ENCODE results near the gene AP1M2. TPM values are rescaled to one million over a fixed set of nuclear protein-coding genes. Genes with fewer than 3 reads are reported as not detected.

Gene AP1M2
- total RNA-seq, 2 donors from 2014 or later: 132 to 146 TPM

DNA sequence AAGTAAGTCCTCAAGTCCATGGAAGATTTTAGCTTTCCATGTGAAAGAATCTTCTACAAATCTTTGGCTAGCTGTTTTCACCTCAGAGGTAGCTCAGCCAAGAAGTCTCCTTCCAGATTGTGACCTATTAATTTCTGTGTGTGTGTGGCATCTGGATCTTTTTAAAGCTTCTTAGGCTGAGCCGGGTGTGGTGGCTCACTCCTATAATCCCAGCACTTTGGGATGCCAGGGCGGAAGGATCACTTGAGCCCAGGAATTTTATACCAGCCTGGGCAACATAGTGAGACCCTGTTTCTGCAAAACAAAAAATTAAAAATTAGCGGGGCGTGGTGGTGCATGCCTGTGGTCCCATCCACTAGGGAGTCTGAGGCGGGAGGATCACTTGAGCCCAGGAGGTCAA, 24.8 kb upstream of the AP1M2 start:
- no peaks in the 10 kb centered on the region for H3K9me3 ChIP-seq (ENCODE audit: control insufficient read depth, low read length)
- no peak overlapping the region for H3K27ac Mint-ChIP-seq
- TF ChIP-seq, protein P1, sequence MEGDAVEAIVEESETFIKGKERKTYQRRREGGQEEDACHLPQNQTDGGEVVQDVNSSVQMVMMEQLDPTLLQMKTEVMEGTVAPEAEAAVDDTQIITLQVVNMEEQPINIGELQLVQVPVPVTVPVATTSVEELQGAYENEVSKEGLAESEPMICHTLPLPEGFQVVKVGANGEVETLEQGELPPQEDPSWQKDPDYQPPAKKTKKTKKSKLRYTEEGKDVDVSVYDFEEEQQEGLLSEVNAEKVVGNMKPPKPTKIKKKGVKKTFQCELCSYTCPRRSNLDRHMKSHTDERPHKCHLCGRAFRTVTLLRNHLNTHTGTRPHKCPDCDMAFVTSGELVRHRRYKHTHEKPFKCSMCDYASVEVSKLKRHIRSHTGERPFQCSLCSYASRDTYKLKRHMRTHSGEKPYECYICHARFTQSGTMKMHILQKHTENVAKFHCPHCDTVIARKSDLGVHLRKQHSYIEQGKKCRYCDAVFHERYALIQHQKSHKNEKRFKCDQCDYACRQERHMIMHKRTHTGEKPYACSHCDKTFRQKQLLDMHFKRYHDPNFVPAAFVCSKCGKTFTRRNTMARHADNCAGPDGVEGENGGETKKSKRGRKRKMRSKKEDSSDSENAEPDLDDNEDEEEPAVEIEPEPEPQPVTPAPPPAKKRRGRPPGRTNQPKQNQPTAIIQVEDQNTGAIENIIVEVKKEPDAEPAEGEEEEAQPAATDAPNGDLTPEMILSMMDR (conservative IDR thresholded peaks at IDR 0.05): no peak
- no peak overlapping the region for H3K9ac ChIP-seq (ENCODE audit: extremely low read depth, low read length, poor library complexity, severe bottlenecking)
- 92 to 98% methylated on average over 5 of the region's 5 CpGs for WGBS, 2 experiments (ENCODE audit: insufficient coverage in 1 of 2, insufficient read length in 1 of 2)
- H3K36me3 ChIP-seq (ENCODE audit: control insufficient read depth, insufficient read depth, low read length): peaks cover 3% of the 10 kb centered on the region
- no peak overlapping the region for H3K4me3 ChIP-seq (ENCODE audit: low read length)
- H3K36me3 Mint-ChIP-seq (ENCODE audit: low read depth): peaks cover 12% of the 10 kb centered on the region
- no peaks in the 10 kb centered on the region for H3K4me1 ChIP-seq (ENCODE audit: control insufficient read depth, insufficient read depth, low read length)
- no peak for DNase-seq
- H3K4me1 Mint-ChIP-seq: peaks cover 2% of the 10 kb centered on the region
- H3K4me3 Mint-ChIP-seq: no peak overlapping the region
- no peaks in the 10 kb centered on the region for H3K27me3 ChIP-seq (ENCODE audit: control insufficient read depth, insufficient read depth, low read length, poor library complexity, severe bottlenecking)
- peaks cover 2% of the 10 kb centered on the region for H3K9me3 Mint-ChIP-seq
- H3K27ac ChIP-seq (ENCODE audit: low read depth, low read length): no peak overlapping the region
- no peaks in the 10 kb centered on the region for H3K27me3 Mint-ChIP-seq (ENCODE audit: insufficient read depth)

DNA sequence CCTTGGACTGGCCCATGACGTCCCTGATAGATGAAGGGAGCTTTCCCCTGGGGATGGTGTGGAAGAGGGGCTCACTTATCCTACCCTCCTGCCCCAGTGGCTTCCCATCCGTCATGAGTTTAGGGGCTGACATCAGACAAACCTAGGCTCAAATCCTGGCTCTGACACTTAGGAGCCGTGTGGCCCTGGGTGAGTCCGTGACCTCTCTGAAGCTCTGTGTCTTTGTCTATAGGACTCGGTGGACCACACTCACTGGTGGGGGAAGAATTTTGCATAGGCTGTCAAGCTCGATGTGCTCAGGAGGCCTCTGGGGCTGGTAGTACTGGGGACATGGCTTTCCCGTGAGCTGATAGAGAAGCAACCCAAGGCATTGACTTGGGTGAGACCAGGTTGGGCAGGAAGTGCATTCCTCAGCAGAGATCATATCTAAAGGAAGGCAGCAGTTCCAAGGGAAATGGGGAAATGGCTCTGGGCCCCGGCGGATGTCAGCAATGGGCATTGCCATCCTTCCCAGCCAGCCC, 17.4 kb upstream of the AP1M2 start:
- no peaks in the 10 kb centered on the region for H3K27me3 ChIP-seq (ENCODE audit: control insufficient read depth, insufficient read depth, low read length, poor library complexity, severe bottlenecking)
- H3K4me1 Mint-ChIP-seq: peaks cover 14% of the 10 kb centered on the region
- peaks cover 9% of the 10 kb centered on the region for H3K27me3 Mint-ChIP-seq (ENCODE audit: insufficient read depth)
- H3K4me3 ChIP-seq (ENCODE audit: low read length): peak overlapping the region; percentile 91
- peak overlapping the region; percentile 50 for H3K27ac Mint-ChIP-seq
- TF ChIP-seq, protein P1 (conservative IDR thresholded peaks at IDR 0.05): no peak
- WGBS, 2 experiments (ENCODE audit: insufficient coverage in 1 of 2, insufficient read length in 1 of 2): 93 to 98% methylated on average over 5 to 8 of the region's 9 CpGs
- peak overlapping the region; percentile 92 for H3K9ac ChIP-seq (ENCODE audit: extremely low read depth, low read length, poor library complexity, severe bottlenecking)
- no peaks in the 10 kb centered on the region for H3K36me3 ChIP-seq (ENCODE audit: control insufficient read depth, insufficient read depth, low read length)
- no peaks in the 10 kb centered on the region for H3K9me3 Mint-ChIP-seq
- H3K9me3 ChIP-seq (ENCODE audit: control insufficient read depth, low read length): no peaks in the 10 kb centered on the region
- H3K4me3 Mint-ChIP-seq: peak overlapping the region; percentile 73
- DNase-seq: no peak
- no peaks in the 10 kb centered on the region for H3K36me3 Mint-ChIP-seq (ENCODE audit: low read depth)
- H3K4me1 ChIP-seq (ENCODE audit: control insufficient read depth, insufficient read depth, low read length): peaks cover 14% of the 10 kb centered on the region
- H3K27ac ChIP-seq (ENCODE audit: low read depth, low read length): peak overlapping the region; percentile 50

DNA sequence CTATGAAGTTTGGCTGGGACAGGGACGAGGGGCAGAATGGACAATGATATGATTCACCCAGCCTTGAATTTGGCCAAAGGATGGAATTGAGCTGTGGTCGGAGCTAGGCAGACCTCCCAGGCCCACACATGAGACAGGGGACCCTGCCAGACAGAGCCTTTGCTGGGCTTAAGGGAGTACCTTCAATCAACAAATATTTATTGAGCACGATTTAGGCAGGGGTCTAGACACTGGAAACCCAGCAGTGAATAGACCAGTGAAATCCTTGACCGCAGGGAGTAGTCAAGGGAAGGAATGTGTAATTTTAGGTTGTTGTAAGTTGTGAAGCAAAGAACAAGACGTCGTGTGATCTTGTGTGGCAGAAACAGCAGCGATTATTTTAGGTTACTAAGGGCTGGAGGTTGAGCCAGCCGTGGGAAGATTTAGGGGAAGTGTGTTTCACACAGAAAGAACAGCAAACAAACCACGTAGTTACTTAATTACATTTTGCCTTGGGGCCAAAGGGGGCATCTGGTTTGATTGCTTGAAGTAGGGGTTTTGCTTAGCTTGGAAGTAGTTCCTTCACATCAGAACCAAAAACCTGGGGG, 16.9 kb upstream of the AP1M2 start:
- Mint-ChIP-seq H3K36me3 (ENCODE audit: low read depth) (no peaks in the 10 kb centered on the region), H3K4me1 (peaks cover 14% of the 10 kb centered on the region), H3K4me3 (peak overlapping the region; percentile 73), H3K27ac (peak overlapping the region; percentile 50), H3K9me3 (no peaks in the 10 kb centered on the region), H3K27me3 (ENCODE audit: insufficient read depth) (peaks cover 10% of the 10 kb centered on the region)
- Histone ChIP-seq H3K9ac (ENCODE audit: extremely low read depth, low read length, poor library complexity, severe bottlenecking) (peak overlapping the region; percentile 92), H3K4me1 (ENCODE audit: control insufficient read depth, insufficient read depth, low read length) (peaks cover 14% of the 10 kb centered on the region), H3K9me3 (ENCODE audit: control insufficient read depth, low read length) (no peaks in the 10 kb centered on the region), H3K36me3 (ENCODE audit: control insufficient read depth, insufficient read depth, low read length) (no peaks in the 10 kb centered on the region), H3K27ac (ENCODE audit: low read depth, low read length) (peak overlapping the region; percentile 67), H3K4me3 (ENCODE audit: low read length) (peak overlapping the region; percentile 91), H3K27me3 (ENCODE audit: control insufficient read depth, insufficient read depth, low read length, poor library complexity, severe bottlenecking) (no peaks in the 10 kb centered on the region)
- DNase-seq: no peak
- TF ChIP-seq, protein P1 (conservative IDR thresholded peaks at IDR 0.05): no peak
- WGBS, 2 experiments (ENCODE audit: insufficient coverage in 1 of 2, insufficient read length in 1 of 2): 76 to 79% methylated on average over 7 to 8 of the region's 9 CpGs
